H1 (cell line): Measurements from ENCODE around the gene TUBGCP6. TPM values are rescaled to one million over a fixed set of nuclear protein-coding genes. Genes with fewer than 3 reads are reported as not detected.

Source experiments
- EZH2 ChIP-seq: fragments of 200-600 bp; sonication (generic); IDR thresholded peaks from 2 replicates; pipeline ENCODE4 v1.7.1; 2012; ENCODE audit warnings: low read depth, mild to moderate bottlenecking, moderate library complexity, low read length, inconsistent platforms; ENCODE audit not compliant: severe bottlenecking
- KDM5A ChIP-seq: fragments of 200-600 bp; IDR thresholded peaks from 2 replicates; pipeline ENCODE4 v1.7.1; 2012; ENCODE audit warnings: mild to moderate bottlenecking, low read length, inconsistent platforms, mixed read lengths
- POLR2A ChIP-seq, 2 experiments: IDR thresholded peaks; 1 replicate in 1 of 2; 2 replicates in 1 of 2; pipeline ENCODE4 v1.6.1; 2011; ENCODE audit warnings: low read depth in 2 of 2, low read length in 2 of 2, mild to moderate bottlenecking in 2 of 2; ENCODE audit errors: control extremely low read depth in 1 of 2
- POLR2AphosphoS5 ChIP-seq: IDR thresholded peaks from 2 replicates; pipeline ENCODE4 v1.6.1; 2011; ENCODE audit warnings: low read depth, low read length
- SAP30 ChIP-seq: fragments of 300-600 bp; sonication (generic); IDR thresholded peaks from 2 replicates; pipeline ENCODE4 v1.7.1; 2012; ENCODE audit warnings: low read length, moderate library complexity, mild to moderate bottlenecking, inconsistent platforms; ENCODE audit not compliant: insufficient read depth, insufficient replicate concordance
- SIN3A ChIP-seq, 2 experiments: IDR thresholded peaks in 1 of 2; conservative IDR thresholded peaks in 1 of 2; 2 replicates each; pipeline ENCODE4 v1.6.1; 2011 to 2012; ENCODE audit warnings: low read length in 2 of 2, improper control_type of control experiment in 1 of 2, low read depth in 1 of 2, mild to moderate bottlenecking in 1 of 2
- SUZ12 ChIP-seq: fragments of 200-600 bp; sonication (generic); IDR thresholded peaks from 2 replicates; pipeline ENCODE4 v1.6.1; 2012; ENCODE audit warnings: mild to moderate bottlenecking, inconsistent platforms, low read length, moderate library complexity, mixed read lengths
- TAF1 ChIP-seq: IDR thresholded peaks from 2 replicates; pipeline ENCODE4 v1.6.1; 2011; ENCODE audit warnings: mild to moderate bottlenecking, low read depth, low read length
- USF2 ChIP-seq: IDR thresholded peaks from 2 replicates; pipeline ENCODE4 v1.6.1; 2011; ENCODE audit warnings: low read length, improper control_type of control experiment
- YY1 ChIP-seq: IDR thresholded peaks from 2 replicates; pipeline ENCODE4 v1.6.1; 2011; ENCODE audit warnings: low read depth, mild to moderate bottlenecking, low read length
- polyA plus RNA-seq, 7 experiments: library from polyadenylated mRNA; depleted of rRNA in 3 of 7; stranded (reverse) in 5 of 7; unstranded in 2 of 7; fragments of >200 nt in 5 of 7; fragments of 200-250 nt in 2 of 7; gene quantifications; 1 replicate in 5 of 7; 2 replicates in 1 of 7; 4 replicates in 1 of 7; pipeline versions ENCODE4 v1.2.1 to v1.2.3, GENCODE V29; 2011 to 2013; ENCODE audit warnings: missing spikeins in 2 of 7, mixed read lengths in 2 of 7
- total RNA-seq: library from RNA; stranded (reverse); fragmentation: NEBNext Ultra II Directional; extraction: Animal tissue kit (Norgen Biotek cat#: 25700); gene quantifications from 2 replicates; pipeline ENCODE4 v1.2.1, GENCODE V29; 2021

TUBGCP6 gene
- total and polyA plus RNA-seq, 2 of the 8 experiments (the other 6 are each of a cell fraction or from before 2014, with no cell fraction given): 24.2 to 24.7 TPM

GRCh38 chr22:50244420-50245213 is at the start of gene TUBGCP6 (continued):
- TF ChIP-seq USF2 (no peak), POLR2AphosphoS5 (peak; percentile 90), EZH2 (no peak), SAP30 (no peak), TAF1 (peak; percentile 82), POLR2A (IDR thresholded peaks at IDR 0.05; ENCODE audit: control extremely low read depth in 1 of 2, low read depth in 2 of 2, low read length in 2 of 2) (peak in 1 of 2 experiments; percentile 90; a peak in 2 of 3 replicates), SIN3A (conservative IDR thresholded peaks at IDR 0.05 in 1 of 2, IDR thresholded peaks at IDR 0.05 in 1 of 2; ENCODE audit: low read depth in 1 of 2, low read length in 2 of 2) (peak; percentile 16 to 82; a peak in 1 of 4 replicates), KDM5A (peak; percentile 89), SUZ12 (no peak), YY1 (no peak)
